ENCODE measurements around the gene KCNJ15.

Gene KCNJ15

DNA sequence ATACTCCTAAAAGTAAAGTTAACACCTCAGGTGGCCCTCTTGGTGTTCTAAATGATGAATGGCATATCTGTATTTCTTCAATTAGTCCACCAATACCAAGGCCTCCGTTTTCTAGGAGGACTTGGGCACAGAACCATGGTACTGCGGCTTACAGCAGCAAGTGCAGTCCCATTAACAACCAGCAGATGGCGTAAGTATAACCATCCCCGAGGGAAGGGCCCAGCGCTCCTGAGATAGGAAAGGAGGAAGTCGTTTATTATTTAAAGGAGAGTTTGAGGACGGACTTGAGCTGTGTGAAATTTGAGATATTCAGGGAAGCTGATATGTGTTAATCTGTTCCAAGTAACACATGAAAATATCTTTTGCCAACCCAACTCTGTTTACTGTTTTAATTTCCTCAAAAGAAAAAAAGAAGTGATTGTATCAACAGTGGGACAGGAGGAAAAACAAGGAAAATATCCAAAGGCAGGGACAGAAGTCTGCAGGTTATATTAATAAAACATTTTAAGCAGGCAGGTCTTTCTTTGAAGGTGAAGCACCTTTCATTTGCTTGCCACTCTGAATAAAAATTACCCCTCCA, 37.7 kb upstream of the KCNJ15 start:
- no peak overlapping the region for H3K14ac ChIP-seq (ENCODE audit: low read length)
- no peak overlapping the region for H3K23ac ChIP-seq (ENCODE audit: low read depth, low read length, poor library complexity)
- H2BK120ac ChIP-seq (ENCODE audit: low read depth, low read length) = no peak overlapping the region
- H3K18ac ChIP-seq (ENCODE audit: low read length) = no peak overlapping the region
- no peak overlapping the region for H3K27ac ChIP-seq (replicated peaks; ENCODE audit: low read length)
- H2BK5ac ChIP-seq (ENCODE audit: low read length) = no peak overlapping the region
- H3K9me3 ChIP-seq (replicated peaks in 1 of 2; ENCODE audit: control insufficient read depth in 2 of 2, insufficient read depth in 1 of 2, low read depth in 1 of 2, low read length in 2 of 2) = peaks cover 0 to 11% of the 10 kb centered on the region in 2 donors
- DNase-seq (ENCODE audit: low spot score) = peak; percentile 35
- no peaks in the 10 kb centered on the region for H3K27me3 ChIP-seq (ENCODE audit: control insufficient read depth in 3 of 3, insufficient read depth in 3 of 3, low read depth in 1 of 3, low read length in 3 of 3)
- no peak overlapping the region for H3K4me3 ChIP-seq (ENCODE audit: low read length in 2 of 2)
- H2BK15ac ChIP-seq (ENCODE audit: low read length) = no peak overlapping the region
- no peak overlapping the region for H4K91ac ChIP-seq (ENCODE audit: low read depth, low read length, poor library complexity)
- no peaks in the 10 kb centered on the region for H3K79me1 ChIP-seq (ENCODE audit: low read depth, low read length)
- H3K4me1 ChIP-seq (ENCODE audit: control insufficient read depth in 2 of 2, insufficient read depth in 1 of 2, low read depth in 1 of 2, low read length in 2 of 2) = no peaks in the 10 kb centered on the region
- H3K9ac ChIP-seq (ENCODE audit: low read depth, low read length, poor library complexity) = no peak overlapping the region
- H2AFZ ChIP-seq (ENCODE audit: low read length) = no peak overlapping the region
- H3K4ac ChIP-seq (ENCODE audit: low read length) = no peak overlapping the region
- no peaks in the 10 kb centered on the region for H3K36me3 ChIP-seq (replicated peaks in 1 of 2; ENCODE audit: control insufficient read depth in 2 of 2, insufficient read depth in 2 of 2, low read length in 2 of 2)
- H3K4me2 ChIP-seq (ENCODE audit: insufficient read depth, low read length, poor library complexity, severe bottlenecking) = no peak overlapping the region
- H2BK12ac ChIP-seq (ENCODE audit: low read length) = no peak overlapping the region
- no peak overlapping the region for H4K8ac ChIP-seq (ENCODE audit: low read depth, low read length)
- no peak overlapping the region for H2AK5ac ChIP-seq (ENCODE audit: low read depth, low read length)
- no CpG with 5 or more reads among the region's 7 CpGs for WGBS, 2 donors (ENCODE audit: extremely low coverage in 2 of 2, insufficient read length in 2 of 2, insufficient replicate concordance in 1 of 2)

DNA sequence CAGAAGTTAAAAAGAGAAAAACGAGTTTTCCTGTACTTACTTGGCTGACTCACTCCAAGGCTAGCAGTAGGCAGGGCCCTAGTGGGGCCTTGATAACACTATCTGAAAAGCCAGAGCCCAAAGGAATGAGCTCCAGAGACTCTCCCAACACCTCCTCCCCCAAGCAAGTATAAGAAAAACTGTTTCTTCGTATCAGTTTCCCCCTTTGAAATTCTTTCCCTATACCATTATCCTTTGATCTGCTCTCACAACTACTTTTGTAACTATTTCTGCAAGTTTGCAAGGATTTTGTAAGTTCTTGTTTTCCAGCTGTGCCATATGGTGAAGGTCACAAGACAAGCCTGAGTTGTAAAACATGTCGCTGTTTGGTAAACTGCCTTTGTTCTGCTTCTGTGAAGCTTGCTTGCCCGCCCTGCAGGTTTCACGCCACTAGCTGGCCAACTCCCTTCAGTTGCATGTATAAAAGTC, 36.5 kb upstream of the KCNJ15 start:
- H2BK15ac ChIP-seq (ENCODE audit: low read length) = no peak overlapping the region

DNA sequence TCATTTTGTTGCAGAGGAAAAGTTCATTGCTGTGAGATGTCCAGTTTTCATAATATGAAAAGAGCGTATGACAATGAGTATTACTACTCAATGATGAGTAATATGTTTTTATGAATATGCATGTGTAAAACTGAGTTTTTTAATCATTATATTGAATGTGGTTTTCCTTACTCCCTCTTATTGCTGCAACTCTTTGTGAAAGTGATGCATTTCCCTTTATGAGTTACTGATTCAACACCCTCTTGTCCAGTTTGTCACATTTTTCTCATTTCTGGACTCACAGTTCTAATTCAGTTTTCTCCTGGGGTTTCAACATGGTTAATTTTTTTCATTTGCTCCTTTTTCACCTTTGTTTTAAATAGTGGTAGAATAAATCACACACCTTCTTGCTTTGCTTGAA, 35.2 kb upstream of the KCNJ15 start:
- H3K23ac ChIP-seq (ENCODE audit: low read depth, low read length, poor library complexity) = no peak overlapping the region
- H2BK120ac ChIP-seq (ENCODE audit: low read depth, low read length) = no peak overlapping the region
- WGBS, 2 donors (ENCODE audit: extremely low coverage in 2 of 2, insufficient read length in 2 of 2, insufficient replicate concordance in 1 of 2) = no CpG with 5 or more reads among the region's 1 CpG
- H2AFZ ChIP-seq (ENCODE audit: low read length) = no peak overlapping the region
- DNase-seq (ENCODE audit: low spot score) = no peak
- no peaks in the 10 kb centered on the region for H3K79me1 ChIP-seq (ENCODE audit: low read depth, low read length)
- H4K8ac ChIP-seq (ENCODE audit: low read depth, low read length) = no peak overlapping the region
- no peaks in the 10 kb centered on the region for H3K4me1 ChIP-seq (ENCODE audit: control insufficient read depth in 2 of 2, insufficient read depth in 1 of 2, low read depth in 1 of 2, low read length in 2 of 2)
- no peak overlapping the region for H2AK5ac ChIP-seq (ENCODE audit: low read depth, low read length)
- no peak overlapping the region for H3K4me2 ChIP-seq (ENCODE audit: insufficient read depth, low read length, poor library complexity, severe bottlenecking)
- no peaks in the 10 kb centered on the region for H3K36me3 ChIP-seq (replicated peaks in 1 of 2; ENCODE audit: control insufficient read depth in 2 of 2, insufficient read depth in 2 of 2, low read length in 2 of 2)
- H3K18ac ChIP-seq (ENCODE audit: low read length) = no peak overlapping the region
- no peak overlapping the region for H3K27ac ChIP-seq (replicated peaks; ENCODE audit: low read length)
- H3K4me3 ChIP-seq (ENCODE audit: low read length in 2 of 2) = no peak overlapping the region
- H2BK12ac ChIP-seq (ENCODE audit: low read length) = no peak overlapping the region
- H2BK15ac ChIP-seq (ENCODE audit: low read length) = no peak overlapping the region
- H3K4ac ChIP-seq (ENCODE audit: low read length) = no peak overlapping the region
- no peak overlapping the region for H4K91ac ChIP-seq (ENCODE audit: low read depth, low read length, poor library complexity)
- H2BK5ac ChIP-seq (ENCODE audit: low read length) = no peak overlapping the region
- peaks cover 0 to 15% of the 10 kb centered on the region in 2 donors for H3K9me3 ChIP-seq (replicated peaks in 1 of 2; ENCODE audit: control insufficient read depth in 2 of 2, insufficient read depth in 1 of 2, low read depth in 1 of 2, low read length in 2 of 2)
- no peaks in the 10 kb centered on the region for H3K27me3 ChIP-seq (ENCODE audit: control insufficient read depth in 3 of 3, insufficient read depth in 3 of 3, low read depth in 1 of 3, low read length in 3 of 3)
- no peak overlapping the region for H3K9ac ChIP-seq (ENCODE audit: low read depth, low read length, poor library complexity)
- H3K14ac ChIP-seq (ENCODE audit: low read length) = no peak overlapping the region

More for the DNA sequence above, 36.5 kb upstream of the KCNJ15 start:
- H2AK5ac ChIP-seq (ENCODE audit: low read depth, low read length) = no peak overlapping the region
- no peak overlapping the region for H2BK12ac ChIP-seq (ENCODE audit: low read length)
- no peak overlapping the region for H4K8ac ChIP-seq (ENCODE audit: low read depth, low read length)
- no peak overlapping the region for H3K18ac ChIP-seq (ENCODE audit: low read length)
- H3K23ac ChIP-seq (ENCODE audit: low read depth, low read length, poor library complexity) = no peak overlapping the region
- H3K27ac ChIP-seq (replicated peaks; ENCODE audit: low read length) = no peak overlapping the region
- no peaks in the 10 kb centered on the region for H3K36me3 ChIP-seq (replicated peaks in 1 of 2; ENCODE audit: control insufficient read depth in 2 of 2, insufficient read depth in 2 of 2, low read length in 2 of 2)
- H3K9me3 ChIP-seq (replicated peaks in 1 of 2; ENCODE audit: control insufficient read depth in 2 of 2, insufficient read depth in 1 of 2, low read depth in 1 of 2, low read length in 2 of 2) = peaks cover 0 to 11% of the 10 kb centered on the region in 2 donors
- no CpG with 5 or more reads among the region's 5 CpGs for WGBS, 2 donors (ENCODE audit: extremely low coverage in 2 of 2, insufficient read length in 2 of 2, insufficient replicate concordance in 1 of 2)
- H3K9ac ChIP-seq (ENCODE audit: low read depth, low read length, poor library complexity) = no peak overlapping the region
- H4K91ac ChIP-seq (ENCODE audit: low read depth, low read length, poor library complexity) = no peak overlapping the region
- no peaks in the 10 kb centered on the region for H3K79me1 ChIP-seq (ENCODE audit: low read depth, low read length)
- H2BK5ac ChIP-seq (ENCODE audit: low read length) = no peak overlapping the region
- DNase-seq (ENCODE audit: low spot score) = no peak
- no peak overlapping the region for H3K4ac ChIP-seq (ENCODE audit: low read length)
- H3K14ac ChIP-seq (ENCODE audit: low read length) = no peak overlapping the region
- H3K4me2 ChIP-seq (ENCODE audit: insufficient read depth, low read length, poor library complexity, severe bottlenecking) = no peak overlapping the region
- H3K4me3 ChIP-seq (ENCODE audit: low read length in 2 of 2) = no peak overlapping the region
- no peak overlapping the region for H2AFZ ChIP-seq (ENCODE audit: low read length)
- no peaks in the 10 kb centered on the region for H3K27me3 ChIP-seq (ENCODE audit: control insufficient read depth in 3 of 3, insufficient read depth in 3 of 3, low read depth in 1 of 3, low read length in 3 of 3)
- no peak overlapping the region for H2BK120ac ChIP-seq (ENCODE audit: low read depth, low read length)
- no peaks in the 10 kb centered on the region for H3K4me1 ChIP-seq (ENCODE audit: control insufficient read depth in 2 of 2, insufficient read depth in 1 of 2, low read depth in 1 of 2, low read length in 2 of 2)

DNA sequence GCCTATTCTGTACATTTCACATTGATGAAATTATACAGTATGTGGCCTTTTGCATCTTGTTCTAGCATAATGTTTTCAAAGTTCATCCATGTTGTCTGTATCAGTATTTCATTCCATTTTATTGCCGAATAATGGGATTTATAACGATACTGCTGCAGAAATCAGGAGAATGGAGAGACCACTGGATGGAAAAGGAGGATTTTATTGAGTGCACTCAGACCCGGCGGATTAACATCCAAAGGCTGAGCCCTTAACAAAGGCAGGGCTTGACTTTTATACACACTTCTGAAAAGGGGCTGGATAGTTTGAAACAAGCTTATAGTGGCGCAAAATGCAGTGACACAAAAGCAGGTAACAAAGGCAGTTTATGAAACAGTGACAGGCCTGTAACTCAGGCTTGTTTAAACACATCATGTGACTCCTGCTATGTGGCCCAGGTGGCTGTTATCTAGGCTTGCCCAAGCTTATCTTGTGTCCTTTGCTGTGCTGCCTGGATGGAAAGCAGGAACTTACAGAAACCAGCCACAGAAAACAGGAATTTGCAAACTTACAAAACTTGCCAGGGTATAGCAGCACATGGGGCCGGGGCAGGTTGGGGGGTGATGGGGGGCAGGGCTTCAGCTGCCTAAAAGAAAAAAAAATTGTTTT, 32.8 kb upstream of the KCNJ15 start:
- Histone ChIP-seq H3K4me3 (ENCODE audit: low read length in 2 of 2) (no peak overlapping the region), H3K27me3 (ENCODE audit: control insufficient read depth in 3 of 3, insufficient read depth in 3 of 3, low read depth in 1 of 3, low read length in 3 of 3) (no peaks in the 10 kb centered on the region), H2BK120ac (ENCODE audit: low read depth, low read length) (no peak overlapping the region), H2AFZ (ENCODE audit: low read length) (no peak overlapping the region), H3K14ac (ENCODE audit: low read length) (no peak overlapping the region), H3K23ac (ENCODE audit: low read depth, low read length, poor library complexity) (no peak overlapping the region), H3K18ac (ENCODE audit: low read length) (no peak overlapping the region), H3K36me3 (replicated peaks in 1 of 2; ENCODE audit: control insufficient read depth in 2 of 2, insufficient read depth in 2 of 2, low read length in 2 of 2) (no peaks in the 10 kb centered on the region), H3K4me2 (ENCODE audit: insufficient read depth, low read length, poor library complexity, severe bottlenecking) (no peak overlapping the region), H3K9me3 (replicated peaks in 1 of 2; ENCODE audit: control insufficient read depth in 2 of 2, insufficient read depth in 1 of 2, low read depth in 1 of 2, low read length in 2 of 2) (peaks cover 4 to 25% of the 10 kb centered on the region in 2 donors), H3K4me1 (ENCODE audit: control insufficient read depth in 2 of 2, insufficient read depth in 1 of 2, low read depth in 1 of 2, low read length in 2 of 2) (no peaks in the 10 kb centered on the region), H4K8ac (ENCODE audit: low read depth, low read length) (no peak overlapping the region), H3K9ac (ENCODE audit: low read depth, low read length, poor library complexity) (no peak overlapping the region), H3K27ac (replicated peaks; ENCODE audit: low read length) (no peak overlapping the region), H2BK15ac (ENCODE audit: low read length) (no peak overlapping the region), H3K79me1 (ENCODE audit: low read depth, low read length) (peaks cover 2% of the 10 kb centered on the region), H3K4ac (ENCODE audit: low read length) (no peak overlapping the region), H2BK12ac (ENCODE audit: low read length) (no peak overlapping the region), H2AK5ac (ENCODE audit: low read depth, low read length) (no peak overlapping the region), H4K91ac (ENCODE audit: low read depth, low read length, poor library complexity) (no peak overlapping the region), H2BK5ac (ENCODE audit: low read length) (no peak overlapping the region)
- peak; percentile 49 for DNase-seq (ENCODE audit: low spot score)
- WGBS, 2 donors (ENCODE audit: extremely low coverage in 2 of 2, insufficient read length in 2 of 2, insufficient replicate concordance in 1 of 2) = no CpG with 5 or more reads among the region's 6 CpGs
